Body of pancreas (tissue), 4 donors: ENCODE data around the gene AKAP13.

Experiments used
- POLR2A ChIP-seq, 3 donors: fragments of 450-650 bp; IDR thresholded peaks; one replicate each; pipeline ENCODE4 v1.6.1; 2016; ENCODE audit warnings: antibody characterized with exemption in 3 of 3, mild to moderate bottlenecking in 2 of 3
- TF ChIP-seq, protein P1 (sequence below), 7 experiments: fragments of 450-650 bp in 4 of 7; fragments of 200-600 bp in 3 of 7; sonication (generic) in 3 of 7; IDR thresholded peaks; one replicate each; pipeline ENCODE4 v1.5.1; 2016 to 2019; ENCODE audit warnings: antibody characterized with exemption in 7 of 7

DNA sequence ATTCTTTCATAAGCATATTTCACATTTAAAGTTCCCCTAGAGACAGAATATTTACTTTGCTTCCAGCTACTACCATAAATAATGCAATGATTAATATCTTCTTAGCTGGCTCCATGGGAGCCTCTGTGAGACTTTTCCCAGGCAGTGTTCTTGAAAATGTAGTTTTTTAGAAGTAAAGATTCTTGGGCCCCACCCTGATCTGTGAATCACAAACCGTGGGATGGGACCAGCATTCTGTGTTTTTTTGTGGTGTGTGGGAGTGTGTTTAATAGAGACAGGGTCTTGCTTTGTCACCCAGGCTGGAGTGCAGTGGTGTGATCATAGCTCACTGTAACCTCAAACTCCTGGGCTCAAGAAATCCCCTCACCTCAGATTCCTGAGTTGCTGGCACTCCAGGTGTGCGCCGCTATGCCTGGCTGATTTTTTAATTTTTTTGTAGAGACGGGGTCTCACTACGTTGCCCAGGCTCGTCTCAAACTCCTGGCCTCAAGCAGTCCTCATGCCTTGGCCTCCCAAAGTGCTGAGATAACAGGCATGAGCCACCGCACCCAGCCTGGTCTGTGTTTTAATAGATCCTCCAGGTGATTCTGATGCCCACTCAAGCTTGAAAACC, 331.3 kb downstream of the AKAP13 start:
- TF ChIP-seq, protein P1, sequence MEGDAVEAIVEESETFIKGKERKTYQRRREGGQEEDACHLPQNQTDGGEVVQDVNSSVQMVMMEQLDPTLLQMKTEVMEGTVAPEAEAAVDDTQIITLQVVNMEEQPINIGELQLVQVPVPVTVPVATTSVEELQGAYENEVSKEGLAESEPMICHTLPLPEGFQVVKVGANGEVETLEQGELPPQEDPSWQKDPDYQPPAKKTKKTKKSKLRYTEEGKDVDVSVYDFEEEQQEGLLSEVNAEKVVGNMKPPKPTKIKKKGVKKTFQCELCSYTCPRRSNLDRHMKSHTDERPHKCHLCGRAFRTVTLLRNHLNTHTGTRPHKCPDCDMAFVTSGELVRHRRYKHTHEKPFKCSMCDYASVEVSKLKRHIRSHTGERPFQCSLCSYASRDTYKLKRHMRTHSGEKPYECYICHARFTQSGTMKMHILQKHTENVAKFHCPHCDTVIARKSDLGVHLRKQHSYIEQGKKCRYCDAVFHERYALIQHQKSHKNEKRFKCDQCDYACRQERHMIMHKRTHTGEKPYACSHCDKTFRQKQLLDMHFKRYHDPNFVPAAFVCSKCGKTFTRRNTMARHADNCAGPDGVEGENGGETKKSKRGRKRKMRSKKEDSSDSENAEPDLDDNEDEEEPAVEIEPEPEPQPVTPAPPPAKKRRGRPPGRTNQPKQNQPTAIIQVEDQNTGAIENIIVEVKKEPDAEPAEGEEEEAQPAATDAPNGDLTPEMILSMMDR (IDR thresholded peaks at IDR 0.05), result no peak
- TF ChIP-seq POLR2A (IDR thresholded peaks at IDR 0.05), result no peak
